Right lung (tissue), 5 donors: Measurements from ENCODE around the gene LLGL2. TPM values are rescaled to one million over a fixed set of nuclear protein-coding genes. Genes with fewer than 3 reads are reported as not detected.
A peak's percentile ranks its signal among the peaks of the same experiment; 100 is the strongest.

Source experiments
- DNase-seq, 2 donors: peaks; one replicate each; pipeline ENCODE4 v3.0.0-alpha.2; 2013
- polyA plus RNA-seq, 5 donors: library from polyadenylated mRNA; unstranded; fragments of 120-200 nt; gene quantifications; one replicate each; pipeline versions ENCODE4 v1.2.1 to v1.2.3, GENCODE V29; 2013; ENCODE audit warnings: inconsistent platforms in 1 of 5, low replicate concordance in 1 of 5; ENCODE audit not compliant: insufficient read length in 5 of 5, insufficient read depth in 1 of 5

LLGL2 gene
- polyA plus RNA-seq, 5 donors, result 29.3 to 67.0 (median 49.0) TPM

DNA sequence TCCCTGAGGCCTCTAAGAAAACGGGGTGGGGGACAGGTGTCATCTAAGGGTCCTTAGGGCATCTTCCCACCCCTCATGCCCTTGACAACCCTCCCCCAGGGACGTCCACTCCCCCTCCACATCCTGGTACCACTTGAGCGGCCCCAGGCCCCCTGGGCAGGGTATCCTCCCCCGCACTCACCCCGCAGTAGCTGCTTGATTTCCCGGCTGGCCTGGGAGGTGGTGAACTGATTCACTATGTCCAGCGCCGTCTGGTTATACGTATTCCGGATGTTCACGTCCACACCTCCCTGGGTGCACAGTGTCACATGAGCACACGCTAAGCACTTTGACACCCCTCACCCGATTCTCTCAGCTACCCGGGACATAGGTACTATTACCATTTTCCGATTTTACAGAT, 19.9 kb upstream of the LLGL2 start:
- DNase-seq, result no peak

DNA sequence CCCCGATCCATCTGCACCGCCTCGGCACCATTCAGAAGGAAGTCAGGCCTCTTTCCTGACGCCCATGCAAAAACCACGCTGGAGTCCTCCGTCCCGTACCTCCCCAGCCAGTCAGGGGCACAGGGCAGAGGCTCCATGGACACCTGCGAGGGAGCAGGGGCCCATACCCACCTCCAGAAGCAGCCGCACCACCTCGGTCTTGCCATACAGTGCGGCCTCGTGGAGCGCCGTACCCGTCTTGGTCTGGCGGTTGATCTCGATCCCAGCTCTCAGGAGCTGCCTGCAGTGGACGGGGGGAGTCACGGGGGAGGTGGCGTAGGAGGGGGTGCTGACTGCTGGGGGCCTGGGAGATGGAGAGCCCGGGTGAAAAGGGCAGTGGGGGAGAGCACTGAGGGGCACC, 19.4 kb upstream of the LLGL2 start:
- no peak for DNase-seq

DNA sequence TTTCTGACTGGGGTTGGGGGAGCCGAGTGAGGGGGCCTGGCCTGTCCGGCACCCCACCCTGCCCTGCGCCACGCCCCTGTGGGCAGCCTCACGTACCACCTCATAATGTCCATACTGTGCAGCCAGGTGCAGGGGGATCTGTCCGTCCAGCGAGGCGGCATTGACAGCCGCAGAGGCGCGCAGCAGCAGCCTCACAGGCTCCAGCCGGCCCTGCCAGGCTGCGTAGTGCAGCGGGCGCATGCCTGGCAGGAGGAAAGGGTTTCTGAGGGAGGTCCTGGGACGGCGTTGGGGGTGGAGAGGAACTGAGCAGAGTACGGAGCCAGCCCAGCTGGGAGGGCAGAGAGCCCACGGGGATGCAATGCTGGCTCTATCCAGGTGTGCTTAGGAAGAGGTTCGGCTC, 18.6 kb upstream of the LLGL2 start:
- DNase-seq, result no peak

DNA sequence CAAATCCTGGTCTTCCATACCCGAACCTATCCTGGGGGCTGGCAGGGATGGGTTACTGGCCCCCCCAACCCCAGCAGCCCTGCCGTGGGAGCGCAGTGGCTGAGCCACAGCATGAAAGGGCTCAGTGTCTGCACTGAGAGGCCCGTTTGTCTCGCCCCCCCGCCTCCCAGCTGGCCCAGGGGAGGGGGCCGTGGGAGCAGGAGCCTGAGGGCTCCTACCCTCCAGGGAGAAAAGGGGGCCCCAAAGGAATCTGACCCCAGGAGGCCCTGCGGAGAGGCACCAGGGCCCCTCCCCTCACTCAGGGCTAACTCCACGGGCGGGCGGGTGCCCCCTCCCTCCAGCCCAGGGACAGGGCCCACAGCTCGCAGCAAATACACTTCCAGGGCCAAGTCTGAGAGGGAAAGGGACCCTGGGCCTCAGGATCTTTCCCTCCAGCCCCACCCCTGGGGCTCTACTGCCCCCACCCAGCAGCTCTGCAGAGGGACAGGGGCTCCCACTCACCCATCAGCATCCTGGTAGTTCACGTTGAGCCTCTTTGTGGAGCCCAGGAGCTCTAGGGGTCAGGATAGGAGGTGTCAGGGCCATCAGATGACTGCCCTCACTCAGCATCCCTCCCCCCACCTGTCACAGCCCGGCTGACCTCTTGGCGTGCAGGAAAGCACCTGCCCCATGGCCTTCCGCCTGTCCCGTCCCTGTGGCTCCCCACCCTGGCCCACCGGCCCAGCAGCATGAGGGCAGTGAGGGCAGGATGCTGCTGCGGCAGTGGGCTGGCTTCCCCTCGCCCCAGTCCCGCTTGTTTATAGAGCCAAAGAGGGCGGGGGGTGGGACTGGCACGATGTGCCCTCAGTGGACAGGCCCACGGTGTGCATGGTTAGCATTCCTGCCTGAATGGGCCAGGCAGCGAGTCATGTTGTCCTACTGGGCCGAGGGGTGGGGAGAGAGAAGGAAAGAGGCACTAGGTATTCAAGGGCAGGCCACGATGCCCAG, 17.5 kb upstream of the LLGL2 start:
- no peak for DNase-seq

DNA sequence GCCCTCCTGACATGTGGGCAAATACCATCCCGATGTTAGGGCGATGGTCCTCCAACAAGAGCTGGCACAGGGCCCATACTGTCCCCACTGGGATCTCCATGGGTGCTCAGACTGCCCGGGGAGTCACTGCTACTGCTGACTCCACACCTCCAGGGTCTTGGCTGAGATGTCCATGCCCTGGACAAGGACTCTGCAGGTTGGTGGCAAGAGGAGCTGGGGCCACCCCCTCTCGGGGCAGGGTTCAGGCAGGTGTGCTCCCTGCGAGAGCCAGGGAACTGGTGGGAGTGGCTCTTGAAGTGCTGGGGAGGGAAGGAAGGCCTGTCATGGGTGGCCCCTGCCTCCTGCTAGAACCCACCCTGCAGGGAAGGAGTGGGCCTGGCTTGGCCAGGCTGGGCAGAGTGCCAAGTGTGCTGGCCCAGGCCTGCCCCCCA, 16.6 kb upstream of the LLGL2 start:
- DNase-seq, result no peak

DNA sequence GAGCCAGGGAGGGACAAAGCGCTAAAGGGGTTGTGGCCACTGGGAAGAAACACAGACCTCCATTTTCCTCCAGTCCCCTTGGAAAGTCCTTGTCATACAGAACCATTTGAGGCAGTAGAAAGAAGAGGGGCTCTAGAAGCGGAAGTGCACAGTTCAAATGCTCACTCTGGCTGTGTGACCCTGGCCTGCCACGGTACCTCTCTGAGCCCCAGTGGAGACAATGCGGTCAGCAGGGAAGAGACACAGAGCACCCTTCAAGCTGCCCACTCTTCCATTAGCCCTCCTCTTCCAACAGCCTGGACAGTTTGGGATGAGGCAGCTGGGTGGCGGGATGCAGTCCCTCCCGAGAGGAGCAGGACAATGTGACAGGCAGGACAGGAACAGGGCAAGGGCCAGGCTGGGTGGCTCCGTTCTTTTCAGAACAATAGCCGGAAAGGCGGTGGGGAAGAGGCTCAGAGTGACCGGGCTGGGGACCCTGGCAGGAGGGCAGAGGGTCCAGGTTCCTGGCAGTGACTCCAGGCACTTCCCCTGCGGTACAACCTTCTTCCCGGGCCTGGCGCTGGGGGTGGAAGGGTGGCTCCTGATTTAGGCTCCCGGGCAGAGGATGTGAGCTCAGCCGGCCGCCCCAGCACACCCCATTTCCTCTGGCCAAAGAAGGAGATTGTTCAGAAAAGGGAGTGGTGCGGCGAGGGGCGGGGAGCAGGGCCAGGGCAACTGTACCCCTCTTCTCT, 15.8 kb upstream of the LLGL2 start:
- no peak for DNase-seq

DNA sequence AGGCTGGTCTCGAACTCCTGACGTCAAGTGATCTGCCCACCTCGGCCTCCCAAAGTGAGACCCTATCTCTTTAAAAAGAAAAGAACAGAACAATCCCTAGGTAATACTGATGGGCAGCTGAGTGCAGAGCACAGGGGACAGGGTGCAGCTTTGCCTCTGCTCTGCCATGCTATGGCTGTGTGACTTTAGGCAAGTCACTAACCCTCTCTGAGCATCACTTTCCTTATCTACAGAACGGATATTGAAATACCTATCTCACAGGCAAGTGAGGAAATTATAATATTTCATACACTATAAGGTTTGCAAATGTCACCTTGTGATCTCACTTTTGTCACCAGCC, 14.3 kb upstream of the LLGL2 start:
- no peak for DNase-seq

DNA sequence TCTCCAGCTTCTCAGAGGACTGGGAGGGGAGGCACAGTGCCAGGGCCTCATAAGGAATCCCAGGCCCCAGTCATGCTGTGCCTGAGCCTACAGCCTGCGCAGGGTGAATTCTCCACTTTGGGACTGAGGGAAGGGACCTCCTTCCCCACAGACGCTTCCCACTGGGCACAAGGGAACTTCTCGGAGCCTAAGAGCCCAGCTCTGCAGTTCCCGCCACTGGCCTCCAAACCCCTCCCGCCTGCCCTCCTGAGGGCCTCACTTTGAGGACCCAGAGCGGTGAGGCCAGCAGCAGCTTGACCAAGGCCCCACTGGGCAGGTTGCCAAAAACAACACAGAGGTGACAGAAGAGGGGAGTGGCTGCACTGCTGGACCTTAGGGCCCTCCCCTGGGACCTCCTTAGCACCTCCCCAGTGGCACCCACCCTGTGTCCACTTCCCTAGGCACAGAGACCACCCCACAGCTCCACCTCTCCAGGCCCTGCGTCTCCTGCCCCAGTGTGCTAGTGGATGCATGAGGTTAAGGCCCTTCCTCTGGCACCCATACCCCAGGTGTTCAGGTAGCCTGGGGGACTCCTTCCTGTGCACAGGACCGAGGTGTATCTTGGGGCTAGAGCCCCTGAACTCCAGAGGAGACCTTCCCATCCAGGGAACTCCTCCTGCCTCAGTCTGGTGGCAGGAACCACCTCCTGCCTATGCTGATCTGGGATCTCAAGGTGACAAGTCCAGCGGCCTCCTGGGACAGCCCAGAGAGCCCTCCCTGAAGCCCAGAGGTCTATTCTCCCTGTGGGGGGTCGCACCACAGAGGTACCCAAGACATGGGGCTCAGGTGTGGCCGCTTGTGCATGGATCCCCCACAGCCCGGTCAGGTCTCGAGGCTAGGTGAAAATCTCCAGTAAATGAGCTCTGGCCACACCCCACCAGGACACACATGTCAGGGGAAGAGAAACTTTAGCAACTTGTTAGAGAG, 13.6 kb upstream of the LLGL2 start:
- DNase-seq, result no peak

DNA sequence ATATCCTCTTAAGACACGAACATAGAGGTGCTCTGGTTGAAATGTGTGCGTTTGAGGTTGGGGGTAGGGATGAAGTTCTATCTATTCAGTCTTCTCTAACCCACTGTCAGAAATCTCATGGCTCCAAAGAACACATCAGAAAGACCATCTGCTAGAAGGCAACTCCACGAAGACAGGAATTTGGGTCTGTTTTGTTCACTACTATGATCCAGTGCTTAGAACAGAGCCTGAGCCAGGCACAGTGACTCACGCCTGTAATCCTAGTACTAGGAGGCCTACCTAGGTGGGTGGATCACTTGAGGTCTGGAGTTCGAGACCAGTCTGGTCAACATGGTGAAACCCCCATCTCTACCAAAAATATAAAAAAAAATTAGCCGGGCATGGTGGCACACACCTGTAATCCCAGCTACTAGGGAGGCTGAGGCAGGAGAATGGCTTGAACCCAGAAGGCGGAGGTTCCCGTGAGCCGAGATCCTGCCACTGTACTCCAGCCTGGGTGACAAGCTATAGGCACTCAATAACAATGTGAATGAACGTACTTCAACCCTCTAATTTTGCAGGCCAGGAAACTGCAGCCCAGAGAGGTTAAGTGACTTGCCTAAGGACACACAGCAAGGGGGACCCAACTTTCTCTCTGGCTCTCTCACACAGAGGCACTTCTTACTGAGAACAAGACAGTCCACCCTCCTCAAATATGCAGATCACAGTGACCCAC, 12.4 kb upstream of the LLGL2 start:
- no peak for DNase-seq

DNA sequence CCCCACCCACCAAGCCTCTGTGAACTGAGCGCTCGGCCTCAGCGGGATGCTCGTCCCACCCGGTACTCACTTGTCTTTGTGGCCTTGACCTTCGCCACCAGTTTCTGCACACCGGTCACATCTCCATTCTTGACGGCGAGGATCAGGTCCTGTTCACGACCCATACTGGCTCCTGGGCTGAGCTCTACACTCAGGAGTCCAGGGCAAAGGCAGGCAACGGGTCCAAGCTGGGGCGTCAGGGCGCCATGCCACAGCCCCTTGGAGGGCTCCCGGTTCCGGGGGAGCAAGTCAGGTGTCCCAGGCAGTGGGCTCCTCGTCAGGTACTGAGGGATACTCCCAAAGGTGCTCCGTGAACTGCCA, 11.9 kb upstream of the LLGL2 start:
- no peak for DNase-seq

DNA sequence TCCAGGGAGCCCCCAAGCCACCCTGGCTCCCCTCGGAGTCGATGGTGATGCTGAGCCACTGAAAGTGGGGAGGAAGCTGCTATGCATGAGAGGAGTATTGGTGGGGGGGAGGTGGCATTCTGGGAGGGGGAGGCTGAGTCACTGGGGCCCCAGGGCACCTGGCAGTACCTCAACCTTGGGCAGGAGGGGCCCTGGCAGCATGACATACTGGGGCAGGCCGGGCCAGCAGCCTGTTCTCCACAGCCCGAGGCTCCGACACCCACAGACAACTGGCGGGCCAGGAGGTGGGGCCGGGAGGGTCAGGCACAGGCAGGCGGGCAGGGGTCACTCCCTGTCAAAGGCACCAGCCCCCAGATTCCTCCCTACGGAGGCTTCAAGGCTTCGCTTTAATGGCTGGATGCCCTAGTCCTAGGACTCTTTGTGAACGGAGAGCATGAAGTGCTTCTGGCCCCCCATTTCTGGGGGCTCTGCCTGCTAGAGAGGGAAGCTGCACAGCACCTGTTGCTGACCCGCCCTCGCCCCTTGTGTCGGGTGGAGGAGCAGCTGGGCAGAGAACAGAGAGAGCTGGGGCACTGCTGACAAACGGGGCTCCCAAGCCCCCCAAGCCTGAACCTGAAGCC, 11.1 kb upstream of the LLGL2 start:
- DNase-seq, result no peak

DNA sequence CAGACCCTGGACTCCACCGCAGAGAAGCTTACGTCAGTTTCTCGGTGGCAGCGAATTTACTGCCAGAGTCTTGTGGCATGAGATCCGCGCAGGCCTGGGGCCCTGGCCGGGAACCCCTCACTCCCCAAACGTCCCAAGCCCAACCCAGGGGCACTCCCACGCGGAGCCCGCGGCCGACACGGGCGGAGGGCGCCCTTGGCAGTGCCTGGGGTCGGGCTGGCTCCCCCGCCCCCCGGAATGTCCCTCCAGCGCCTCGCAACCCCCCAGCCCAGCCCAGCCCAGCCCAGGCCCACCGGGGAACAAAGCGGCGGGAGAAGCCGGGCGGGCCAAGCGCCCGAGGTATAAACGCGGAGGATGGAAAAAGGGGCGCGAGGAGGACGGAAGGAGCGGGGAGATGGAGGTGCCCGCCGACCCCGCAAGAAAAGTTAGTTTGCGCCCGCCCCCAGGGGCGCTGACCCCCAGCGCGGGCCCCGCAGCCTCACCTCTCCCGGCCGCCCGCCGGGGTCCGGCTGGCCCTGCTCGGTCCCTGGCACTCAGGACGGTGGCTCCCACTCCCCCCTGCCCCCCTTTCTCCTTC, 10.5 kb upstream of the LLGL2 start:
- no peak for DNase-seq

DNA sequence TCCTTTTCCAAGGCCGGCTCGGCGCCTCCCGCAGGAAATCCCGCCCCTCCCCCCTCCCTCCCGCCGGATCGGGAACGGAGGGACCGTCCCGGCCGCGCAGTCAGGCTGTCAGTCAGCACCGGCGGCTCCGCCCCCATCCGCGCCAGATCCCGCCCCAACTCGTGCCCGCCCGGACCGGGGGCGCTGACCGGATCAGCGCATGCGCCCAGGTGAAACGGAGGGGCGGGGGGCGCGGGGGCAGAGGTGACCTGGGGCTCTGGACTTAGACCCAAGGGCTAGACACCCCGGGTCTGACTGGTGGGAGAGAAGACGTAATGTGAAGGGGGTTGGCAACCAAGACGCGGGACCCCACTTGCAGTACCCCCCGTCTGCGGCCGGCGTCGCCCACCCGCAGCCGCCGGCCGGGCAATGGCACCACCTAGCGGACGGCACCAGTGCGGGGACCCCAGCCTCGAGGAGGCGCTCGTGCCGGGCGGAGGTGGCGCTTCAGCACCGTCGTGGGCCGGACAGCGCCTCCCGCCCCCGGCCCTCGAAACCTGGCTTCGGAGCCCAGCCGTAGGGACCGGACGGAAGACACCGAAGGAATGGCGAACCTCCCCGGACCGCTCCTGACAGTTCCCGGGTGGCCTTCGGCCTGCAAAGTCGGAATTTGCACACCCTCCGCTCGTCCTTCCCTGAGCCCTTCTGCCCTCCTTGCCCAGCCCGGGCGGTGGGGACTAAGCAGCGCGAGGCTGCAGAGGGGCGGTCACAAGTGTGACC, 9.8 kb upstream of the LLGL2 start, which contains the start of gene CASKIN2:
TSS of gene CASKIN2 (minus strand) at position 42 of the 759 bp plus-strand sequence. CDS start 1,733 bp downstream, outside the sequence.
- DNase-seq, result peak; percentile 94 to 96

DNA sequence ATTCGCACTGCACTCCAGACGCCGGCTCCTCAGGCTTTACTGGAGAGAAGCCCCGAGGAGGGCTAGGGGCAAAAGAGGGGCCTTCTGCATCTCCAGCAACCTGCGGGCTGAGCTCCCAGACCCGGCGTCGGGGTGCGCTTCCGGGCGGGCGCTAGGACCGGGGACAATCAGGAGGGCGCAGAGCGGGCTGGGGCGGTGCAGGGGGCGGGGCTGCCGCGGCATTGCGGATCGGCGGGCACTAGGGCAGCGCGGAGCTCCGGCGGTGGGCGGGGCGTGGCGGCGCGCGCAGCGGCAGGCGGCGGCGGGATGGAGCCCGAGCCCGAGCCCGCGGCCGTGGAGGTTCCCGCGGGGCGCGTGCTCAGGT, 9.3 kb upstream of the LLGL2 start, which contains the start of gene TSEN54:
TSS of gene TSEN54 (plus strand) at position 274 of the 364 bp plus-strand sequence. CDS start at position 307, 33 bp downstream.
- peak; percentile 89 for DNase-seq

DNA sequence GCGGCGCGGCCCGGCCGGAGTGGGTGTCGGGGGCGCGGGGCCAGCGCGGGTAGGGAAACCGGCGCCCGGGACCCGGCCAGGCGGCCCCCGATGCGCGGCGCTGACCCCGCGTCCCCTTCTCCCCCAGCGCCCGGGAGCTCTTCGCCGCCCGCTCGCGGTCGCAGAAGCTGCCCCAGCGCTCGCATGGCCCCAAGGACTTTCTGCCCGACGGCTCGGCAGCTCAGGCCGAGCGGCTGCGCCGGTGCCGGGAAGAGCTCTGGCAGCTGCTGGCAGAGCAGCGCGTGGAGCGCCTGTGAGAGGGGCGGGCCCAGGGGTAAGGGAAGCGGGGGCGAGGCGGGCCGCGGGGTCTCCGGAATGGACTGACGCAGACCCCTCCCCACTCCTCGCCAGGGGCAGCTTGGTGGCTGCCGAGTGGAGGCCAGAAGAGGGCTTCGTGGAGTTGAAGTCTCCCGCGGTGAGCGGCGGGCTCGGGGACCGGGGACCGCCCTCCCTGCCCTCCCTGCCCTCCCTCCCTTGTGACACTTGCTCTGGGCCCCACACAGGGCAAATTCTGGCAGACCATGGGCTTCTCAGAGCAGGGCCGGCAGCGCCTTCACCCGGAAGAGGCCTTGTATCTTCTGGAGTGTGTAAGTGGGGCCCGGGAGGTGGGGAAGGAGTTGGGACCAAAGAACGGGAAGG, 8.7 kb upstream of the LLGL2 start:
- DNase-seq, result no peak

DNA sequence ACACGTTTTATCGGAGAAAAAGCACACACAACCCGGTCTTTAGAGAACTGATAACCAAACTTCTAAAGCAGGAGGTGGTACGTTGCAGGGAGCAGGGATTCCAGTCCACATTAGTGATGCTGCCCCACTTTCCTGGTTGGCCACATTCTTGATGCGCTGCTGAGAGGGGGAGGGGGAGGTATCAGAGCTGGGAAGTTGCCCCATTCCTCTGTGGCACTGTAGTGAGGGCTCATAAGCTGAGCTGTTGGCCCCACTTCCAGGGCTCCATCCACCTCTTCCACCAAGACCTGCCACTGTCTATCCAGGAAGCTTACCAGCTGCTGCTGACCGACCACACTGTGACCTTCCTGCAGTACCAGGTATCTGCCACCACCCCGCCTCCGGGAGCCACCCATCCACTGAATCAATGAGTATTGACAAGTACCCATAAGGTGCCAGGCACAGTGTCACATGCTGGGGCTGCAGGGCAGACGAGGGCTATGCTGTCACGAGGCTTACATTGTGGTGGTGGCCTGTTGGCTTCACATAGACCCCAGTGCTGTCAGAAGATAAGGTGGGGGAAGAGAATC, 8.1 kb upstream of the LLGL2 start:
- DNase-seq, result no peak

DNA sequence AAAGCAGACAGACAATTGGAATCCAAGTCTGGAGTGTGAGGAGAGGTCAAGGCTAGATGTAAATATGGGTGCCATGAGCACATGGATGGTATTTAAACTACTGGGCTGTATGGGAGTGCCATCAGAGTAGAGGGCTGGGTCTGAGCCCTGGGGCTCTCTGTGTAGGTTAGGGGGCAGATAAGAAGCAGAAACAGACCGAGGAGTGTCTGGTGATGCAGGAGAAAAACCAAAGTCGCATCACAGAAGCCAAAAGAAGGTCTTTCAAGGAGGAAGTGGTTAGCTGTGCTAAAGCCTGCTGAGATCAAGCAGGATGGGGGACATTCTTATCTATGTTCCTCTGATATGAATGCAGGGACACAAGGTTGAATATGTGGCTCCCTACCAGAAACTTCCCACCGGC, 7.3 kb upstream of the LLGL2 start:
- DNase-seq, result no peak

DNA sequence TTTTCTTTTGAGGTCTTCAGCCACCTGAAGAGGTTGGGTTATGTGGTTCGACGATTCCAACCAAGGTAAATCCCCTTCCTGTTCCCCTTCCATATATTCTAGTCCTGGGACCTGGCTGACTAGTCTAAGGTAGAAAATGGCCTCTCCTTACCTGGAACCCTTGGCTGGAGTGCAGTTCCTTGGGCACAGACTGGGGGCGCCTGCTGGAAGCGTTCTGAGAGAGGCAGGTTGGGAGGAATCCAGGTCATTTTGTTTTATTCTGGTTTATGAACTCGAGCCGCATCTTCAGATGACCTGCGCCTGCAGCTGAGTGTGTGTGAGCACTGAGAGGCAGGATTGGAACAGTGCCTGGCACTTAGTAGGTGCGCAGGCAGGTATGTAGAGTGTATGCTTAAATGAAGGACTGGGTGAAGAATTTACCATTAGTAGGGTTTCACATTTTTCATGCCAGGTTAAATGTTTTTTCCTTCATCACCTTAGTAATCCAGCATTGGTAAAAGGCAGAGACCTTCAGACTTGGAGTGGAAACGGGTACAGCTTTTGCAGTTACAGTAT, 6.4 kb upstream of the LLGL2 start:
- DNase-seq, result no peak
